Stimulated activated CD8-positive, alpha-beta memory T cell treated with anti-CD3 and anti-CD28 coated beads, Interleukin-15, amount 100 ng/mL, for 48 hours (primary cell): Measurements from ENCODE around the gene MAVS.

Source experiments
- DNase-seq, 2 donors: peaks; one replicate each; pipeline ENCODE4 v3.0.0-alpha.2; 2020; ENCODE audit warnings: low read depth in 2 of 2

MAVS gene

DNA sequence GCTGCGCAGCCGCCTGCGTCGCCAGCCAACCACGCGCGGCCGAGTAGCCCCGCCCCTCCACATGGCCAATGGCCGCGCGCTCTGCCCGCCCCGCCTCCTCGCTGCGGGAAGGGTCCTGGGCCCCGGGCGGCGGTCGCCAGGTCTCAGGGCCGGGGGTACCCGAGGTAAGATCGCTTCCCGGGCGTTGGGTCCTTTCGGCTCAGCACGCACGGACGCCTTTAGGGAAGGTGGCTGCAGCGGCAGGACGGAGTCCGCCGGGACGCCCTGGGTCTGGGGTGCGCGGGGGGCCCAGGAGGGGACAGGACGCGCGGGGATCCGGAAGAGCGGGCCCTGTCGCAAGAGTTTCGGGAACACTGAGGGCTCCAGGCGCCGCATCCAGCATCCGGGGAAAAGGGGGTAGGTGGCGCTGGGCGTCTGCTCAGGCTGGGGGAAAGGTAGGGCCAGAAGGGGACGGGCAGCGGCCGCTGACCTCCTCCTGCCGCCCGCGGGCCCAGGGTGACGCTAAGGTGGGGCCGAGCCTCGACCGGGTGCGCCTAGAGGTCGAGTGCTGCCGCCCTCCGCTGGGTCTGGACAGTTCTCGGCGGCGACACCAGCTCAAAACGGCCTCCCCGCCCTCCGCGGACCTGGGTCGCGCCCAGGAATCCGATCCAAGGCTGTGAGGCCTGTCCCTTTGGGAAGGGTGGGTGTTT, at the start of gene MAVS:
Gene MAVS (plus strand): TSS at position 95 of the 689 bp plus-strand sequence. CDS start 7,791 bp downstream, outside the sequence.
- peak; percentile 79 to 82 for DNase-seq

DNA sequence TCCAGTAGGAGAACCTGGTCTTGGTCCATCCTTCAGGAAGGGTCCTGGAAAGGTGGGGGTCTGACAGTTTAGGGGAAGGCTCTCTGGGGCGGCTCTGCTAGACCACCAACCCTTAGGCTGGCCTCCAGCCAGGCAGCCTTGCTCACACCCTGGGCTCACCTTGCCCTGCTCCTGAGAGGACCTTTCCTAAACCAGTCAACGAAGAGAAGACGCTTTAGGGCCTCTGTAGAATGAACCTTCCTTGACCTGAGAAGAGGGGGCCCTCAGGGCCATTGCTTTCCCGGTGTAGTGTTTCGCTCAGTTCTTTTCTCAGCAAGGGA, 49.4 kb upstream of the MAVS start:
- DNase-seq, result no peak

DNA sequence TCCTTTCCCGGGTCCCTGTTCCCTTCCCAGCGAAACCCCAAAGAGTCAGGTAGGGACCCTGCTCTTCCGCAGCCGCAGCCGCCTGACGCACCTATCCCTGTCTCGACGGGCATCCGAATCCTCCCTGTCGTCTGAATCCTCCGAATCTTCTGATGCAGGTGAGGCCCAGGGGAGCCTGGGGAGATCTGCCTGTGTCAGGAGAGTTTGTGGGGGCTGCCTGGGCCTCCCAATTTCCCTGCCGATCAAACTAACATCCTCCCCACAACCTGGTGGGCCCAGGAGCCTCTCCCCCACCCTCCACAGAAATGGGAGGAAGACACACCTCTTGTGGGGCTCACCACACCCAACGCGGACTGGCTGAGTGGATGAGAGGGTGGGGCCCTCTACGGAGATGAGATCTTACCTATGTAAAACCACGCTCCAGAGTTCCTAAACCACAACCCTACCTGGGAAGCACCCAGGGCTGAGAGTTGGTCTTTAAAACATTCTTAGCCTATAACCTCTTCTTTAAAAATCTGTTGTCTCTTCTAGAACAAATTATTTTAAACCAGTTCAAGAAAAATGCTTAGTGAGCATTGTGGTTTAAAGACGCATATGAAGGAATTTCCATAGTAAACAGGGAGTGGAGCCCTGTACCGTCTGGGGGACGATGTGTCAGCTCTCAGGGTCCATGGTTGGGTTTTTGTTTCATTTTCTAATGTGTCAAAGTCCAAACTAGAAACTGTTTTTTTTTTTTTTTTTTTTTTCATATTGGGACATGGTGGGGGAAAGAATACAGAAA, 48.9 kb upstream of the MAVS start:
- DNase-seq, result no peak

DNA sequence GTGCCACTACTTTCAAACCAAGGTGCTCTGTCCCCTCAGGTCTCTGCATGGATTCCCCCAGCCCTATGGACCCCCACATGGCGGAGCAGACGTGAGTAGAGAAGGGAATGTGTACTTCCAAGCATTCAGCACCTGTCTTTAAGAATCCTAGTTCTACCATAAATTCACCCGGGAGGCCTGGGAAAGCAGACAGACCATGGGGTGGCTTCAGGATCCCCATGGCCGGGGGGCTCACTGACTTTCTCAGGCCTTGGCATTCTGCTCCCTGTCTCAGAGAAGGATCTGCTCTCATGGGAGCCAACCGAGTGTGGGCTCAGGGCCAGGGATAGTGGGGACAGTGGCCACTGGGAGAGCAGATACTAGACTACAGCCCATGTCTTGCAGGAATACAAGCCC, 48.3 kb upstream of the MAVS start:
- DNase-seq, result no peak

DNA sequence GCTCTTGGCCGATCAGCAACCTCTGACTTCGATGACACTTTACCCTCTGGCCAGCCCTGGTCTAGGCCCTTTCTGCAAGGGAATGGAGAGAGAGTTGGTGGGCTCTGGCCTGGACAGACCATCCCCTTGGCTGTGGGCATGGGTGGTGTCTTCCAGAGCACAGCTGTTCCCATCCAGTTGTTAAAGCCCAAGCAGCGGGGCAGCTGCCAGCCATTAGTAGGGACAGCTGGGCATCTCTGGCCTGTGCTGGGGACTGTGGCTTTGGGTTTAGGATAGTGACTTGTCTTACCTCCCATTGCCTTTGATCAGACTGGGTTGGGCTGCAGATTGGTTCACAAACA, 47.8 kb upstream of the MAVS start:
- no peak for DNase-seq

DNA sequence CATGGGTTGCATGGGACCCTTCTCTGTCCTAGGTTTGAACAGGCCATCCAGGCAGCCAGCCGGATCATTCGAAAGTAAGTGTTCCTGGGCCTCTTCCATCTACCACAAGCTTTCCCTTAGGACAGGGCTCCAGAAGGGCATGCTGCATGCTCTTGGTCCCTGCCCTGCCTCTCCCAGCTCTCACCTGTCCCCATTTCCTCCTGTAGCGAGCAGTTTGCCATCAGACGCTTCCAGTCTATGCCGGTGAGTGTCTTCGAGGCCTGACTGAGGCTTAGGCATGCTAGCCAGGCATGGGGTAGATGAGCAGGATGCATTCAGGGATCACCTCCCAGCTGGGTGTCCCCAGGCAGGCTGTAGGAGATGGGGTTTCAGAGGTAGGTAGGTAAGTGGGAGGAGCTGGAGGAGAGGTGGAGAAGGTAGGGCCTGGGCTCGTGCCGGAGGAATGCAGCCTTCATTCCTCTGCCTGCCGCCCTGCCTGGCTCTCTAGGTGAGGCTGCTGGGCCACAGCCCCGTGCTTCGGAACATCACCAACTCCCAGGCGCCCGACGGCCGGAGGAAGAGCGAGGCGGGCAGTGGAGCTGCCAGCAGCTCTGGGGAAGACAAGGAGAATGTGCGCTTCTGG, 46.3 kb upstream of the MAVS start:
- DNase-seq, result no peak

DNA sequence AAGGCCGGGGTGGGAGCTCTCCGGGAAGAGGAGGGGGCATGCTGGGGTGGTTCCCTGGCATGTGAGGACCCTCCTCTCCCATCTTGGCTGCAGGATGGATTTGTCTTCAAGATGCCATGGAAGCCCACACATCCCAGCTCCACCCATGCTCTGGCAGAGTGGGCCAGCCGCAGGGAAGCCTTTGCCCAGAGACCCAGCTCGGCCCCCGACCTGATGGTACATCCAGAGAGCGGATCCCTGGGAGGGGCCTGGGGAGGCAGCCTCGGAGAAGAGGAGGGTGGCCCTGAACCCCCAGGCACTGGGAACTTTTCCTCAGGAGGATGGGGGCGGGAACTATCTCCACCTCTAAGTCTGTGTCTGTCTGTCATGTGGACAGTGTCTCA, 45.8 kb upstream of the MAVS start:
- DNase-seq, result no peak

DNA sequence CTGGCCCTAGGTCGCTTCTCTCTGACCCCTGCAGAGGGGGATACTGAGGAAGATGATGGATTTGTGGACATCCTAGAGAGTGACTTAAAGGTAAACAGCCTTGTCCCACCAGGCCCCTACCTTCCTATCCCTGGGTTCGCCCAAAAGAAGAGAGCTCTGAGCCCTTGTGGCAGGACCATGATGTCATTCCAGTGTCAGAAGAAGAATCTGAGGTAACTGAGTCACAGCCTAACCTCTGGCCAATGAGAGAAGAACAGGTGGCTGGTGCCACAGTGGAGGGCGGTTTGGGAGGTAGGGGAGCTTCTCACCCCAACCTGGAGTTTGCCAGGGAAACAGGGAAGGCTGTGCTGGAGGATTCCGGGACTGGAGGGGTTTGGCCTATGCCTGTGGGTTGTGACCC, 45.3 kb upstream of the MAVS start:
- DNase-seq, result no peak

DNA sequence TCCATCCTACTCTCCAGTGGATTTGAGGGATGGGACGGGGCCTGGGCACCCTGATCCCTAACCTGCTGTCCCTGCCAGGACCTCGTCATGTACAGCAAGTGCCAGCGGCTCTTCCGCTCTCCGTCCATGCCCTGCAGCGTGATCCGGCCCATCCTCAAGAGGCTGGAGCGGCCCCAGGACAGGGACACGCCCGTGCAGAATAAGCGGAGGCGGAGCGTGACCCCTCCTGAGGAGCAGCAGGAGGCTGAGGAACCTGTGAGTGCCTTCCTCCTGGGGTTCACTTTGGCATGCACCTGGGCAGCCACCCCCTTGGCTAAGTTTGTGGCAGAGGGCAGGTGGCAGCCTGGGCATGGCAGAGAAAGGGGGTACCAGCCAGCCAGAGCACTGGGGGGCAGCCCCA, 44.8 kb upstream of the MAVS start:
- no peak for DNase-seq

DNA sequence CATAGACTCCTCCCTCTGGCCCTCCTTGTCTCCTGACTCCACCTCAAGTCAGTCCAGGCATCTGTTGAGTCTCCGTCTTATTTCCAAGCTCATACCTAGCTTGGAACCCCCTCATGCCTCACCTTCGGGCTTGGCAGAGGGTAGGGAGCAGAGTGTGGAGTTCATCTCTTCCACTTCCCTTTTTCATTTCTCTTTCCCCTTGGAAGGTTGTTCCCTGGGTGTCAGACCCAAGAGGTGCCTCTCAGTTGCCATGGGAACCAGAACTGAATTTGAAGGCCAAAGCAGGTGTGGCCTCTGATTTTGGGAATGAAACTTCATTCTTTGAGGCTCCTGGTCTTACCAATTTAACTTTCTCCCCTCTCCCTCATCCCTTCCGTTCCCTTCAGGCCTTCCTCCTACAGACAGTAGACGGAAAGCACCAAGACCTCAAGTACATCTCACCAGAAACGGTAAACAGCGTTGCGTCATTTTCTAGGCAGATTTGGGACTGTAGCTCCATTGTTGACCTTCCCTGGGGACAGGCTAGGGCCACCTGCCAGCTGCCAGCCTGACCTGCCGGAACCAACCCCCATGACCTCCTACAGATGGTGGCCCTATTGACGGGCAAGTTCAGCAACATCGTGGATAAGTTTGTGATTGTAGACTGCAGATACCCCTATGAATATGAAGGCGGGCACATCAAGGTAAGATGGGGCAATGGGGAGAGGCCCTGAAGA, 44.0 kb upstream of the MAVS start:
- DNase-seq, result no peak

DNA sequence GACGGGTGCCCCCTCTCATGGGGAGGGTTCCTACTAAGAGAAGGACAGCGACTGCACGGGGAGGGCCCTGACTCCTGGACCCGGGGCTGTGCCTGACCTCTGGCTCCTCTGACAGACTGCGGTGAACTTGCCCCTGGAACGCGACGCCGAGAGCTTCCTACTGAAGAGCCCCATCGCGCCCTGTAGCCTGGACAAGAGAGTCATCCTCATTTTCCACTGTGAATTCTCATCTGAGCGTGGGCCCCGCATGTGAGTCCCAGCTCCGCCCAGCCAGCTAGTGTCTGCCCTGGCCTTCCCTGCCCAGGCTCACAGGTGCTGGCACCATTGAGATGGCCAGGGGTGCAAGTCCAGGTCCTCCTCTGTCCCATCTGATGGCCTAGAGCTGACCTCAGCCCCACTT, 43.3 kb upstream of the MAVS start:
- DNase-seq, result no peak

DNA sequence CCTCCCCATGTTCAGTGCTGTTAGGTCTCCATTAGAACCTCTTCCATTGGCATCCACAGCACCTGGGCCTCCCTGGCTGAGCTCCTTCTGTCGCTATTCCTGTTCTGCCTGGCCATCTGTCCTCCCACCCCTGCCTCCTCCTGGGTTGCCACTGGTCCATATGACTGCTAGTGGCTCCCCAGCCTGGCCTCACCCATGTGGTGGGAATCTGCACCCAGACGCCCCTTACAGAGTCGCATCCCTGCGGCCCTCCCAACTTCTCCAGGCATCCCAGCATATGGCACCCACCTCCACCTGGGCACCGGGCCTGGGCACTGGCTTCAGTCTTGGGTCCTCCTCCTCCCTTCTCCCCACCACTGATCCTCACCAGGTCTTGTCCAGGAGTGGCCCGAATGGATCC, 42.8 kb upstream of the MAVS start:
- no peak for DNase-seq

DNA sequence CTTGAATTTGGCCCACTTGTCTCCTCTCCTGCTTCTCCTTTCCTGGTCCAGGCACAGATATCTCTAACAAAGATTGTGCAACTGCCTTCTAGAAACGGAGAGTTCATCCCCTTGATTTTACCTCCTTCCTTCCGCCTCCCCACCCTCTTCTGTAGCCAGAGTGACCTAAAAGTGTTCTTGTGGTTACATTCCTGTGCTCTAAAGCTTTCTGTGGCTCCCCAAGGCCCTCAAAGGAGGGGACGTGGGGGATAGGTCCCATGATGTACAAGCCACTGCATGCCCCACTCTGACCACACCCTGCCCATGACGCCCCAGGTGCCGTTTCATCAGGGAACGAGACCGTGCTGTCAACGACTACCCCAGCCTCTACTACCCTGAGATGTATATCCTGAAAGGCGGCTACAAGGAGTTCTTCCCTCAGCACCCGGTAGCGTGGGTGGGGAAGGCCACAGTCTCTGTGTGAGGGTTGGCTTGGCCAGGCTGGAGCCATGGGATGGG, 42.3 kb upstream of the MAVS start:
- no peak for DNase-seq

DNA sequence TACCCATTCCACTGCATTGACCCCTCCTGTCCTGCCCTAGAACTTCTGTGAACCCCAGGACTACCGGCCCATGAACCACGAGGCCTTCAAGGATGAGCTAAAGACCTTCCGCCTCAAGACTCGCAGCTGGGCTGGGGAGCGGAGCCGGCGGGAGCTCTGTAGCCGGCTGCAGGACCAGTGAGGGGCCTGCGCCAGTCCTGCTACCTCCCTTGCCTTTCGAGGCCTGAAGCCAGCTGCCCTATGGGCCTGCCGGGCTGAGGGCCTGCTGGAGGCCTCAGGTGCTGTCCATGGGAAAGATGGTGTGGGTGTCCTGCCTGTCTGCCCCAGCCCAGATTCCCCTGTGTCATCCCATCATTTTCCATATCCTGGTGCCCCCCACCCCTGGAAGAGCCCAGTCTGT, 41.9 kb upstream of the MAVS start:
- DNase-seq, result no peak

DNA sequence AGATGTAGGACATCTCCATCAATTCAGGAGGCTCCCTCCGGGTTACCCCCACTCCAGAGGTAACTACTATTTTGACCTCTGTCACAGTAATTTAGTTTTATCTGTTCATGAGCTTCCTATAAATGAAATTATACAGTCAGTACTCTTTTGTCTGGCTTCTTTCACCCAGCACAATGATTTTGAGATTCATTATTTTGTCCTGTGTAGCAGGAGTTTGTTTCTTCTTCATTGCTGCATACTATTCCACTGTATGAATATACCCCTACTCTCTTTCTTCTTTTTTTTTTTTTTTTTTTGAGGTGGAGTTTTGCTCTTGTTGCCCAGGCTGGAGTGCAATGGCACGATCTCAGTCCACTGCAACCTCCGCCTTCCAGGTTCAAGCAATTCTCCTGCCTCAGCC, 38.1 kb upstream of the MAVS start:
- no peak for DNase-seq

DNA sequence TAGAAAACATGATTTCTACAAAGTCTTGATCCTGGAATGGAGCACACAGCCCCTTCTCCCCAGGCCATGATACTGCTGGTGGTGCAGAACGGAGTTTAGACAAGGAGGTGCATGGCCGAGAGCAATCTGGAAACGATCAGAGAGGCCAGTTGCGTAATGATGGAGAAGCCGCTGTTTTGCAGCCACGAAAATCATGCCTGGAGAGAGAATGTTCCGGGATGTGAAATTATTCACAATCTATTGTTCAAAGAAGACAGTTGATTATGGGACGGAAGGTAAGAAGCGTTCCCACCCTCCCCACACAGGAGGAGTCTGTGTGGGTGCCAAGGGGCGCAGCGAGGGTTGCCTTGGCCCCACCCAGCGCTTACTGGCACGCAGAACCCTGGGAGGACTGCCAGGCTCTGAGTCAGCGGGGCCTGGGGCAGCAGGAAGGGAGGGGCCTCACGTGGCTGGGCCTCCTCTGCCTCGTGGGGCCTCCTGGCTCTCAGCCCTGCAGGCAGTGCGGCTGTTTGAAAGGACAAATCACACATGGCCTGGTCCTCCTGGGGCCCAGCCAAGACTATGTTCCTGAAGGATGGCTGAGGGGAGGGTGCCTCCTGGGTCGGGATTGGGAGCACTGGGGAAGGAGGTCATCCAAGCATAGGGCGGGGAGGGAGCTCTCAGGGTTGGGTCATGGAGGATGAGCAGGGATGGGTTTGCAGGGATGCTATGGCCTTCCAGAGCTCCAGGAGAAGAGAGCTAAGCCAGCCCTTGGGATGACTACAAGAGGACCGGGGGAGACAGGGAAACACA, 35.0 kb upstream of the MAVS start:
- DNase-seq, result peak; percentile 85 to 90

DNA sequence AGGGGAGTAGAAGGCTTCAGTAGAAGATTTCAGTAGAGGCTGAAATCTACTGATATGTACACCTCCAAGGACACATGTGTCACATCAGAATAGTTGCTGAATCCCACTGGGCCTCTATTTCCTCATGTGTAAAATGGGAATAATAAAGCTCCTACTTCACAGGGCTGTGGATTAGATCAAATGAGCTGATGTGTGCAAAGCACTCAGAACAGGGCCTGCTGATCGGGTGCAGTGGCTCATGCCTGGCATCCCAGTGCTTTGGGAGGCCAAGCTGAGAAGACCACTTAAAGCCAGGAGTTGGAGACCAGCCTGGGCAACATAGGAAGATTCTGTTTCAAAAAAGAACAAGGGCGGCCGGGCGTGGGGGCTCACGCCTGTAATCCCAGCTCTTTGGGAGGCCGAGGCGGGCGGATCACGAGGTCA, 34.4 kb upstream of the MAVS start:
- no peak for DNase-seq

DNA sequence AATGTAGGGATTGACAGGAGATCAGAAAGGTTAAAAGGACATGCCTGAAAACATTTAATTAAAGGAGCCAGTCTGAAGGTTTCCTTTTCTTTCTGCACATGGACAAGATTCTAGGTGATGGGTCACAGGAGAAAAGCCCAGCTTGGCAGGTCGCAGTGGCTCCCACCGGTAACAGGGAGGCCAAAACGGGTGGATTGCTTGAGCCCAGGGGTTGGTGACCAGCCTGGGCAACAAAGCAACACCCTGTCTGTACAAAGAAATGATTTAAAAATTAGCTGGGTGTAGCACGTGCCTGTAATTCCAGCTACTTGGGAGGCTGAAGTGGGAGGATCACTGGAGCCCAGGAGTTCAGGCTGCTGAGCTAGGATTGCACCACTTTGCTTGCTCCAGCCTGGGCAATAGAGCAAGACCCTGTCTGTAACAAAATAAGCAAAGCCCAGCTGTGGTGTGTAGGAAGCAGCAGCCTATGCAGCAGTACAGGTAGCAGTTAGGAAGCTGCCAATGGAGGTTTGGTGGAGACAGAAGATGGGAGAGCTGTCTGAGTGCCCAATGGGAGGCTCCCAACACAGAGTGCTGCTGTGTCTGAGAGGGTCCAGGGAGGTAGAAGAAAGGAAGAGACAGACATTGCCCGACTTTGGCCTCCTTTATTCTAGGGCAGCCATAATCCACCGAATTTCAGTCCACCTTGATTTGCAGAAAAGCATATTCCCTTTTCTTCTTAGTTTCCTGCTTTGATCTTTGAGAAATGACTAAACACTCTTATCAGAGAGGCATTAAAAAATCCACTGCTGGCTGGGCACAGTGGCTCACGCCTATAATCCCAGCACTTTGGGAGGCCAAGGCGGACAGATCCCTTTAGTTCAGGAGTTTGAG, 33.4 kb upstream of the MAVS start:
- no peak for DNase-seq

DNA sequence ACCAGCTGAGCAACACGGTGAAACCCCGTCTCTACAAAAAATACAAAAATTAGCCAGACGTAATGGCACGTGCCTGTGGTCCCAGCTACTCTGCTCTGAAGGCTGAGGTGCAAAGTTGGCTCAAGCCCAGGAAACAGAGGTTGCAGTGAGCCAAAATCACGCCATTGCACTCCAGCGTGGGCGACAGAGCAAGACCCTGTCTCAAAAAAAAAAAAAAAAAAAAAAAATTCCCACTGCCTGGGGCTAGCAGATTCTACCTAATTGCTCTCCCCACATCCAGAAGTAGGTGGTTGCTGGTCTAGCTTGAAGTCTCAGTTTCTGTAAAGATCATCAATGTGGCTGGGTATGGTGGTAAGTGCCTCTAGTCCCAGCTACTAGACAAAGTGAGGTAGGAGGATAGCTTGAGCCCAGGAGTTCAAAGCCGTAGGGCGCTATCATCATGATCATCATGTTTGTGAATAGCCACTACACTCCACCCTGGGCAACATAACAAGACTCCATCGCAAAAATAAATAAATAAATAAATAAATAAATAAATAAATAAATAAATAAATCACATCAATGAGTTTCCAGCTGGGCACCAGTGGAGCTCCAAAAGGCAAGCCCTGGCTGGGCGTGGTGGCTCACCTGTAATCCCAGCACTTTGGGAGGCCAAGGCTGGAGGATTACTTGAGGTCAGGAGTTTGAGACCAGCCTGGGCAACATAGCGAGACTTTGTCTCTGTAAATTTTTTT, 32.6 kb upstream of the MAVS start:
- DNase-seq, result no peak

DNA sequence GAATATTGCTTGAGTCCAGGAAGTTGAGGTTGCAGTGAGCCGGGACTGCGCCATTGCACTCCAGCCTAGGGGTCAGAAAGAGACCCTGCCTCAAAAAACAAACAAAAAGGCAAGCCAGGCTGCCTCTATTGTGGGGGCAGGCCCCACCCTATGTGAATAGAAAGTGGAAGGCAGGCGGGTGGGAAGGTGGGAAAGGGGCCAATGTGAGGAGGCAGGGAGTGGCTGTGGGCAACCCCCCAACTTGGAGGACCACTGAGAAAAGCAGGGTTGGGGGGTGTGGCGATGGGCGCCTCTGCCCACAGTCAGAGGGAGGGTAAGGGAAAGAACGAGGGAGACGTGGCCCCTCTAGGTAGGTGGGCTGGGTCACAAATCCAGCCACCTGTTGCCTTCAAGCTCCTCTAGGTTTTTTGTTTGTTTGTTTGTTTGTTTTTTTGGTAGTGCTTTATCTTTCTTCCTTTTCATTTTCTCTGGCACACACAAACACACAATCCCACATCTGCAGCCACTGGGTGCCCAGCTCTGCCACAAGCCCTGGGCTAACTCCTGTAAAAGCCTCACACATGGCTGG, 31.6 kb upstream of the MAVS start:
- no peak for DNase-seq
